NCI-H2196 (cell line): ENCODE results near the gene ADAM30.
"Not testable (repeated sequence)": the region's sequence is repeated elsewhere in the genome, so short reads cannot be mapped to it uniquely, and the experiment has no call there.

ENCODE experiments used
- DNase-seq: peaks from one replicate; lab custom pipeline; 2025; ENCODE audit not compliant: unreplicated experiment; lab: John Stamatoyannopoulos, UW

The ADAM30 gene

GRCh38 chr1:119879510-119880434 is 16.5 kb downstream of the ADAM30 start:
- DNase-seq = no peak

GRCh38 chr1:119878171-119878570 is 18.1 kb downstream of the ADAM30 start:
- peak; percentile 1 for DNase-seq

GRCh38 chr1:119874186-119874585 is 22.1 kb downstream of the ADAM30 start:
- DNase-seq = no peak

GRCh38 chr1:119873135-119874015 is 22.9 kb downstream of the ADAM30 start:
- DNase-seq = no peak

- DNase-seq = no peak
Measured at GRCh38 chr1:119871881-119872280, 24.4 kb downstream of the ADAM30 start.

- DNase-seq = peak; percentile 72
Measured at GRCh38 chr1:119870917-119871596, 25.3 kb downstream of the ADAM30 start.

GRCh38 chr1:119869995-119870394 is 26.3 kb downstream of the ADAM30 start:
- no peak for DNase-seq

GRCh38 chr1:119868176-119868575 is 28.1 kb downstream of the ADAM30 start:
- DNase-seq = no peak

GRCh38 chr1:119866451-119866850 is 29.9 kb downstream of the ADAM30 start:
- no peak for DNase-seq

- DNase-seq = no peak
Measured at GRCh38 chr1:119865627-119866026, 30.7 kb downstream of the ADAM30 start.

- DNase-seq = no peak
Measured at GRCh38 chr1:119862276-119862675, 34.0 kb downstream of the ADAM30 start.

- DNase-seq = no peak
Measured at GRCh38 chr1:119861547-119861946, 34.8 kb downstream of the ADAM30 start.

GRCh38 chr1:119859647-119860046 is 36.7 kb downstream of the ADAM30 start:
- DNase-seq = no peak

- not testable (repeated sequence) for DNase-seq
Measured at GRCh38 chr1:119858556-119859214, 37.6 kb downstream of the ADAM30 start.

GRCh38 chr1:119858126-119858525 is 38.2 kb downstream of the ADAM30 start:
- DNase-seq = no peak

GRCh38 chr1:119853155-119853554 is 43.2 kb downstream of the ADAM30 start:
- no peak for DNase-seq

GRCh38 chr1:119844206-119844605 is 52.1 kb downstream of the ADAM30 start:
- DNase-seq = not testable (repeated sequence)
